NCI-H1092 treated with DMSO at 0.1 percent for 48 hours (cell line): ENCODE data around the gene FAM9A.
A peak's percentile ranks its signal among the peaks of the same experiment; 100 is the strongest.

ENCODE experiments used
- DNase-seq: peaks from one replicate; lab custom pipeline; 2025; lab: John Stamatoyannopoulos, UW

FAM9A gene

DNA sequence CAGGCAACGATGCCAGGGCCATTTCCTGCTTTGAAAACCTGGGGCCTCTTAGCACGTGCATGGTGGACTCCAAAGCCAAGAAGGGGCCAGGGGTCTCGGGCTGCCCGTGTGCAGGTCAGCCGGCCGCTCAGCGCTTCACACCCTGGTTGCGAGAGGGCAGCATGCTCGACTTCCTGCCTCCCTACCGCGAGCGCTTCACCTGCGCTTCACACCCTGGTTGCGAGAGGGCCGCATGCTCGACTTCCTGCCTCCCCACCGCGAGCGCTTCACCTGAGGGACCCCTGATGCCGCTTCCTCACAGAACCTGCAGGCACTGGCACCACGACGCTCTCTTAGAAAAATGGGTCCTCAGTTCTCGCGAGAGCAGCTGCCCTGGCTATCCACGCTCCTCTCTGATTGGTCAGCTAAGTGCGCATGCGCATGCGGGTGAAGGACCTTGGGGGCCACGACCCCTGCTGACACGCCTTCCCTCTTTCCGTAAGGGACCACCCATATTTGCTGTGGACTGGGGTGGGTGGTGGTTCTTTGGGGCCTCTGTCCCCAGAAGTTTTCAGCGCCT is at the start of gene FAM9A:
FAM9A (minus strand) TSS at position 343 of the 559 bp plus-strand sequence. CDS start 1,212 bp downstream, outside the sequence.
- DNase-seq = no peak

DNA sequence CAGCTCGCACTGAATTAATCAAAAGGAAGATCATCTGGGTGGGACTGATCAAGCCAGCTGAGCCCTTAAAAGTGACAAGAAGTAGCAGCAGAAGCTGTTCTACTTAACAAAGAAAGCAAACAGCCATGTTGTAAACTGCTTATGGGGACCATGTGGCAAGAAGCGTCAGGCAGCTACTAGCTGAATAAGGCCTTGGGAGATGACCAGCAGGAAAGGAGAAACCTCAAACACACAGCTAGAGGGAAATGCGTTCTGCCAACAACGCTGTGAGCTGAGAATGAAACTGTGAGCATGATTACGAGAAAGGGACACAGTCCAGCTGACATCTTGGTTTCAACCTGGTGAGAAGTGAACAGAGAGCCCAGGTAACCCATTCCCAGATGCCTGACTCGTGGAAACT is 49.3 kb upstream of the FAM9A start:
- DNase-seq = no peak

DNA sequence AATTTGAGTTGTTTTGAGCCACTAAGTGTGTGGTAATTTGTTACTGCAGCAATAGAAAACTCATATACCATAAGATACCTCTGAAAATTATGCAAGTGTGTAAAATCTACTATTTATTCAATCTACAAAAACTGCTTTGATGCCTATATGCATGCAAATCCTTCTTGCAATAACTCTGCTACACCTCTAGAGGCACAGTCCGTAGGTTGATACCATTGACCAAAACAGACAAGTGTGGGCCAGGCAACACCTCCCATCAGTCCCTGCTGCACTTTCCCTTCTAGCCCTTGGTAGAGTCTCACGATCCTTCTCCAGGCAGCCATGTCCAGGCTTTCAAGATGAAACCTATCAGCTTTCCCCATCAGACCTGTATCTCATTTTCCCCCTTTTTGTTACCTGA is 48.8 kb upstream of the FAM9A start:
- no peak for DNase-seq

DNA sequence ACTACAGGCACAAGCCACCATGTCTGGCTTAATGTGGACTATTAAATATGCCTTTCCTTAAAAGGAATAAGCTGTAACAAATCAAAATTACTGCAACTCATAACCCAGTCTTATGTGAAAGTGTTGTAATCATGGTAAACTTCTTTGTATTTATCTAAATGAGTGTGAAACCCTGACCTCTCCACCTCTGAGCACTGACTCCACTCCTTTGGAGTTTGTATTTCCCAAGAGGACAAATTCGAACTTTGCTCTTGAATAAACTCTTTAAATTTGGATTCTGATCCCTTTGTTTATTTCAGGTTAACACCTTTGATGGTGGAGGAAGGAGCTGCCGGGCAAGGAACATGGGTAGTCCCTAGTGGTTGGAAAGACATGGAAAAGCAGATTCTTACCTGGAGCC is 48.3 kb upstream of the FAM9A start:
- no peak for DNase-seq

DNA sequence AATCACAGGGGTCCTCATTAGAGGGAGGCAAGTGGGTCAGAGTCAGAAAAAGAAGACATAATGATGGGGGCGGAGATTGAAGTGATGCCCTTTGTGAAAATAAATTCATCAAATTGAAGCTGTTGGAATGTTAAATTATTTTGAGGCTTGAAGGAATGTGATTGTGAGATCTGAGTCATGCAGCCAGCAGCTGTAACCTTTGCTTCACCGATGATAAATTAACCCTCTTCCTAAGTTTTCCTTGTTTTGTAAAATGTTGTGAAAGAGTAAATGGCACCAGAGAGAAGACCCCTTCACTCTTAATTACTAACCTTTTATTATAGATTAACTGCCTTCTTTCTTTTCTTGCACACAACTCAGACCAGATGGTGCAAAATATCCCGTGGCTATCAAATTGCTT is 47.7 kb upstream of the FAM9A start:
- no peak for DNase-seq

DNA sequence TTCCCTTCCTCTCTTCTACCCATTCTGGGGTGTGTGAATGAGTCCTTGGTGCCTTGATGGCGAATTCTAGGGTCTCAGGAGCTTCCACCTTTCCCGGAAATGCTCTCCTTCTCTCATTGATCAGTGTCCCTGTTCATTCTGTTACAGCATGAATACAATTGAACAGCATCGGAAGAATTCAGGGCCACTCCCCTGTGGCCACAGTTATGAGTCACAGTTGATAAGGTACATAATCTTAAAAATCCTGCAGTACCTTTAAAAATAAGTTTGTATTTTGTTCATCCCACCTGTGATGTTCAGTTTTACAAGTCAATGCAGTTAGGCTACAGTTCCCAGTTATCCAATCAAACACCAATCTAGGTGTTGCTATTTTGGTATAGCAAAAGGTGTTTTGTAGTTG is 47.3 kb upstream of the FAM9A start:
- DNase-seq = no peak

DNA sequence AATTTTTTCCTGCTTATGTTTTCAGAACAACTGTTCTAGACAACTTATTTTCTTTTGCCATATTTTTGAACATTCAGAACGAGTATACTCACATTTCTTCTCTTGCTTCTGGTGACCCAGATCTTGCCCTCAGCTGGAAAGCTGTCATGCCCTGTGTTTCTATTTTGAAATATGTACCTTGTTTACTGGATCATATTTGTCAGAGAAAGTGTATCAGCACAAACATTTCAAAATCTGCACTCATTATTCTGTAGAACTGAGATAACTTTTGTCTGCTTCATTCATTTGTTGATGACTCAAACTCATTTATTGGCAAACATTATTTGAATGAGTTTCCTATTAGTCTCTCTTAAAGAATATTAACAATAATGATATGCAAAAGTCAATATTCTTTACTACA is 46.2 kb upstream of the FAM9A start:
- DNase-seq = no peak

DNA sequence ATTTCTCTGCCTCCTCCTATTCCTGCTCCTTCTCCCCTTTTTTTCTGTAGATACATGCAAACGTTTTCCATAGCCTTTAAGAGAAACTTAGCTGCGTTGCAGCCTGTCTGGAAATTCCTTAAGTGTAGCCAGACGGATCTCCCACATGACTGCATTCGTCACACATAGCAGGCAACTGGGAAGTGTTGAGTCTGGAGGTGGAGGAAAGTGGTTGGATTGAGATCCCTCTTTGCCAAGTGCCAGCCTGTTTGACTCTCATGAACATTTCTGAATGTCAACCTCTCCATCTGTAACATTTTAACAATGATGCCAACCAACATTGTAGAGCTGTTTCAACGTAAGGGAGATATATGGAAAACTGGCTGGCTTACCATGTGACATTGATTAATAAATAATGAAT is 45.1 kb upstream of the FAM9A start:
- no peak for DNase-seq

DNA sequence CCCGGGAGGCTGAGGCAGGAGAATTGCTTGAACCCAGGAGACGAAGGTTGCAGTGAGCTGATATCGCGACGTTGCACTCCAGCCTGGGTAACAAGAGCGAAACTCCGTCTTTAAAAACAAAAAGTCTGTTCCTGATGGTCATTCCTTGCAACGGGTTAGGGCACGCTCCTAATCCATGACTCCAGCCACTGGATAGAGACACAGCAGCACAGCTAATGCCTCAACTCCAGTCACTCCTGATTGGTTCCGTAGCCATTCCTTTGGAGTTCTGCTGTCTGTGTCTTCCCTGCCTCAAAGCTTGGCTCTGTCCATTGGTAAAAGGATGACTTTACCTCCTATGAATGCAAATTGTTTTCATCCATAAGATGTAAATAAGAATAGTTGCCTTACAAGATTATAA is 44.3 kb upstream of the FAM9A start:
- DNase-seq = no peak

DNA sequence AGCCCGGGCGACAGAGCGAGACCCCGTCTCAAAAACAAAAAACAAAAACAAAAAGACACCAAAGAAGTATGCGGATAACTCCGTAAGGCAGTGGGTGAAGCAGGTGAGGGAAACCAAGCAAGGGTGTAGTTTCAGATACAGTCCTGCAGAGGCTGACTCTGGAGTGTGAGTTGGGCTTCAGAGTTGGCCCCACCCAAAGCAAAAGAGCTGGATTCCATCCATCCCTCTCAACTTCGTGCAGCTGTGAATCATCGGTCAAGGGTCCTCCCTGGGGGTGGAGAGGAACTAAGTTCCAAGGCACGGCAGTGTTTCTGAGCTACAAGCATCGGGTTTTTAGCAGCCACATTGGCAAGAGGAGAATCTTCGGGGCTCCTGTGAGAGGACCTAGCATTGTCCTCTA is 43.9 kb upstream of the FAM9A start:
- DNase-seq = no peak

DNA sequence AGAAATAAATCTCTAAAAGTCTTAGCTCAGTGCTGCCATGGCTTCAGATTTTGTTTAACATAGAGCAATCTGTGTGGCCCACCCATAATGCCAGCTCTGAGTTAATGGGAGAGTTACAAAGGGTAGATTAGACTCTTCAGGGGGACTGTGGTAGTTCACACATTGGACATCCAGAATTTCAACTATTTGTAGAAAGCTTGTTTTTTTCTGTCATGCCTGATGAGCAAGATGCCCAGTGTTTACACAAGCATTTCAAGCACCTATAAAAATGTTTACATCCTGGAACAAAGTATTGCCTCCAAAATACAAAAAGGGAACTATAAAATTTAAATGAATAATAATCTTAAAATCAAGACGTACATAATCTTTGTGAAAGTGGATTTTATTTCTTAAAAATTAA is 43.0 kb upstream of the FAM9A start:
- no peak for DNase-seq

DNA sequence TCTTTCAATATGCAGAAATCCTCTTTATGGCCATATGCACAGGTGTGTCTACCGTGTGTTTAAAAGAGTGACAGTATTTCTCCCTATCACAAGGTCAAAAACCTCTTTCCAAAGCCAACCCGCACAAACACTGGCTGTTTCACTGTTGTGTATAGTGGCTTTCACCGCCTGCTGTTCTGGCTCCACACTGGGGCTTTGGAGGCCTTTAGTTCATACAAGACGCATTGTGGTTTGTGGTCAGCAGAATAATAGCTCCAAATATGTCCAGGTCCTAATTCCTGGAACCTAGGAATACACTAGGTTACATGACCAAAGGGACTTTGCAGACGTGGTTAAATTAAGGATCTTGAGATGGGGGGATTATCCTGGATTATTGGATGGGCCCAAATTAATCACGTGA is 40.7 kb upstream of the FAM9A start:
- no peak for DNase-seq

DNA sequence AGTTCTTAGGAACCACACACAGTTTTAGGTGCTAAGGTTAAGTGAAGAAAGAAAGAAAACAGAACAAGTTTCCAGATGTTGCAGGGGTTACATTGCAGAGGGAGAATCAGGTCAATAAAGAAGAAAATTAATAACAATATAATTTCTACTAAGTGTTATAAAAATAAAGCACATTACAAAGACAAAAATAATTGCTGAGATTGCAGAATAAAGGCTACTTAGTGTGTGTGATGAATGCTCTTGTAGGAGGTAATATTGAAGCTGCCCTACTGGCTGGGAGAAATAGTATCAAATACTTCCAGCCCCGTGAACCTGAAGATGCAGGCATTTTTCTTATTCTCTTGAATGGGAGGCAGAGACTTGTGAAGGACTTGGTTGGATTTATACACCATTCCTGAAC is 33.2 kb upstream of the FAM9A start:
- no peak for DNase-seq

DNA sequence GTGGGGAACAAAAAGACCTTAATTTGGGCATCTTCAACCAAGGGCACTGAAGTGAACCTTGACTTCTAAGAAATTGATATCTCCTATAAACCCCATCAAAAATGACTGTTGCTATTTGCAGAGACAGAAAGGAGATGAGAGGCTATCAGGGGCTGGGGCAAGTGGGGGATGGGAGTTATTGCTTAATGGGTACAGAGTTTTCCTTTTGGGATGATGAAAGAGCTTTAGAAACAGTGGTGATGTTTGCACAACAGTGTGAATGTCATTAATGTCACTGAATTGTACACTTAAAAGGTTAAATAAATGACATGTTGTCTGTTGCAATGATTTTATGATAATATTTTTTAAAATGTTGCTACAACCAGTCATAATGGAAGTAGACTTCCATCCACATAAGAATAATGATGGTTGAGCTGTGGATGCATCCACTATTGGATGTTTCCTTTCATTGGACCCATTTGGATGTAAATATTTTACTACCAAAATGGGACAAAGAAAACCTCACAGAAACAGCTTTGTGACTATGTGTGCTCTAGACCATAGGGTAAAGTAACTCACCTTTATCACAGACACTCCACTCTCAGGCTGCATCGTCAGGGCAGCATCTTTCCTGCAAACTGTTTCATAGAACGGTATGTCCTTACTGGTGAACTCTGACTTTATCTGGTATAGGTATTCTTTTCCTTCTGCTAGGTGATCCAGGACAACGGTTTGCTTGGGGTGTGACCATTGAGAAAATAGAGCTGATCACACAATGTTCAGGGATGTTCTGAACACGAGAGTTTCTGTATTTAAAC is 31.6 kb upstream of the FAM9A start:
- DNase-seq = no peak

DNA sequence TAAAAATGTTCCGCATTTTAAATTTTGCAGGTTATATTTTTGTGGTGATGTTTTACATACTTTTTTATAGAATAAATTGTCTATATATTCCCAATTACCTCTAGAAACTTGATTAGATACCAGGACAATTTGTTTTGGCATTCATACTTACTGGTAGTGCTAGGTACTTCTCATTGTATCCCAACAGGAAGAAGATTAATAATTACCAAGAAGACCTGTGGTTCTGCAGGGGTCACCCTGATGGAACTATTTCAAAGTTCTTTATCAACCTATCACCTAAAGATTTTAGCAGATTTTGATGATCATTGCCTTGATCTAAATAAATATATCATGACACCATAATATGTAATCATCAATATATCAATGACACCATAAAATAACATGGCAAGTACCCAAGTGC is 22.5 kb upstream of the FAM9A start:
- DNase-seq = no peak

DNA sequence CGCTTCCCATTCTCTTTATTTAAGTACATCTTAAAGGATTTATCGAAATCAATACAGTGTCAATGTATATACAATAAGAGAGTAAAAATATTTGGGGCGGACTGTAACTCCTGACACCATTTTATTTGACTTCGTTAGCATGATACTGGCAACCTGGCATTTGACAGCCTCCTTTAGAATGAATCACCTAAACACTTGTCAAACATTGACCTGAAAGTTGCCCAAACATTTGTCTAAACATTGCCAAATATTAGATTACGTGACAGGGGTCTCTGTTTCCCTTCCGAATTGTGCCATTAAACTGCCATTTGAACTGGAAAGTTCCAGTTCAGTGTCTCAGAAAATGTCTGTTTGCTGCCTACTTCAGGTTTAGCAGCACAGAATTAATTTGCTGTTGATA is 20.8 kb upstream of the FAM9A start:
- no peak for DNase-seq

DNA sequence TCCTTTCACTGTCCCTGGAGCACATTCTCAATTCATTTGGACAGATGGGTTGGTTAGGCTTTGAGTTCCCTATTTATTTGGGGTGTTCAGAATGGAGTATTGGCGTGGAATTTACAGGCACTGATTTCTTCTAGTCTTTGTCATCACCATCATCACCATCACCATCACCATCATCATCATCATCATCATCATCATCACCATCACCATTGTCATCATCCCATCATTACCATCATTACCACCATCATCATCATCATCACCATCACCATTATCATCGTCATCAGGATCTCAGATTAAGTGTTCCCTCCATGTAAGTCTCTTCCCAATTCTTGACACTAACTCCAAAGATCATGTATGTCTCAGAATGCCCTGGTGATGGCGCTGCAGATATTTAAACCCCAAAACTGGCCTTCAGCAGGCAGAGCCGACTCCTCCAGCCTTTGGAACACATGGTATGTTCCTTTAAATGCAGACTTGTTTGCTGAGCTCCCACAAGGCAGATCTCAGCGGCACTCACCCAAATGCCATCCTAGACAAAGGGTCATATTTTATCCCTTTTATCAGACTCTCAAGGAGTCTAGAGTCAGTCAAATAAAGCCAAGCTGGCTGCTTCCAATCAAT is 19.8 kb upstream of the FAM9A start:
- peak; percentile 24 for DNase-seq

DNA sequence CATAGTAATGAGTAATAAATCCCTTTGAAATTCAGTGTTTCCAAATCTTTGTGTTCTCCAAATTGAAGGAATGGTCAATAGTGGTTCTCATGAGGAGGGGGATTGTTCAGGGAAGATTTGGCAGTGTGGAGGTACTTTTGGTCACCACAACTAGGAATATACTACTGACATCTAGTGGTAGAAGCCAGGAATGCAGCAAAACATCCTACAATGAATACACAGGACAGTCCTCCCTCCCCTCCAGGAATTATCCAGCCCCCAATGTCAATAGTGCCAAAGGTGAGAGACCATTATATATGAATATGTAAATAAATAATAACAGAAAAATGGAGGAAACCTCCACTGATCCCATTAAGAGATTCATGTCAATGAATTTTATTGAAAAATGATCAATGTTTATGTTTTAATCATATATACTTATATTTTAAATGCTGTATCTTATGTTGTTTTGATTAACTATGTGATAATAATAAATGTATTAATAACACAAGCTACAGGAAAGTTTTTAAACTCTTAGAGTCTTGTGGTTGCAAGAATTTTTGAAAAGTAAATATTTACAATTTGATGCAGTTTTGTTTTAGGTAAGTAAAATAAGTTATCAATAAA is 14.4 kb upstream of the FAM9A start:
- peak; percentile 58 for DNase-seq

DNA sequence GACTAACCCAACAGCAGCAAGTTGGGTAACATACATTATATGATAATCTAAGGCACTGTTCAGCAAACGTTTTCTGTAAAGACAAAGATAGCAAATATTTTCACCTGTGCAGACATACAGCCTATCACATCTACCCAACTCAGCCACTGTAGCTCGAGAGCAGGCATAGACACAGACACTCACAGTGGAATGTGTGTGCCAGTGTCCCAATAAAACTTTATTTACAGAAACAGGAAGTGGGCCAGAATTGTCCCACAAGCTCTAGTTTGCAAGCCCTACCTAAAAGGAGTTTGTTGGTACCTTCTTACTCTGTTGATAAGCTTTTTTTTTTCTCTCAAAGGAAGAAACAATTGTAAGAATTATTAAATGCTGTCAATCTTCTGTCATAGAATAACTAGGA is 11.9 kb upstream of the FAM9A start:
- DNase-seq = no peak

DNA sequence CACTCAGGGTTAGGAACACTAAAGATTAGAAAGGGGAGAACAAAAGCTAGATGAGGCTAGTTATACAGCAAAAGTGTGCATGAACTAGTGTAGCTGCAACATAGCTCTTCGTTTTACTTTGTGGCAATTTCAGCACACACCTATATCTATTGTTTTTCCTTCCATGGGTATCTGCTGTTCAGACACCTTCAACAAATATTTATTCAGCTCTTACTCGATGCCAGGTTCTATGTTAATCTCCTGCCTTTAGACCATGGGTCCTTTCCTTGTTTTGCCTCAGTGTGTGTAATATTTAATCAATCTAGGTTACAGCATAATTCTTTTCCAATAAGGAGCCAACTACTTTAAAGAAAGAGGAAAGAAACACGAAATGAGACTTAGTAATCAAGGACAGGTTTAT is 10.4 kb upstream of the FAM9A start:
- DNase-seq = no peak

DNA sequence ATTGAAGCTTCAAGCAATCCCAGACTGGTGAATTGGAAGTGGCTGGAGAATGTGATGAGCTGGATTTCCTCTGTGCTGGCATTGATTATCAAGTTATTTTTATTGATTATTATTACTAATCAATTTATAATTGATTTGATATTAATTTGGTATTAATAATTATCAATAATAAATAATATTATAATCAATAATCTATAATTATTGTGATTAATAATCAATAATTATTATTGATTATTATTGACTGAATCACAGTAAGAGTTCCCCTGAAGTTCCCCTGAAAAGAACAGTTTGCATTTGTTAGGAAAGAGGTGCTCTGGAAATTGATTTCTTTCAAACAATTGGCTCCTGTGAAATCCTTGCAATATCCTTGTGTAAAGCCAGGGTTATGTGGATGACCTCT is 7.5 kb upstream of the FAM9A start:
- no peak for DNase-seq

DNA sequence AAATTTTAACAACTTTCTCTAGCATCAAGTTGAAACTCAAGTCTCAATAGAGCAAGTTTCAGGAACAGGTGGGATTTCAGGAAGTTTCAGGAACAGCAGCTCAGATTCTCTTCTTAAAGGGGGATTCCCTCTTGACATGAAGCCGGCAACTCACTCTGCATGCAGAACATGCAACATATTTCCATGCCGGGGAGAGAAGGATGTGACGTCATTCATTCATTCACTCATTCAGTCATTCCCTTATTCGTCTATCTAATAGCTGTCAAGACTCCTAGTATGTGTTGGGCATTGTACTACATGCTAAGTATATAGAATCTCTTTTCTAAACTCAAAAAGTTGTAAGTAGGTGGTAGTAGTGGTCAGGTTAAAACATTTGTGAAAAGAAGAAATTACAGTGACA is 4.8 kb upstream of the FAM9A start:
- DNase-seq = no peak

DNA sequence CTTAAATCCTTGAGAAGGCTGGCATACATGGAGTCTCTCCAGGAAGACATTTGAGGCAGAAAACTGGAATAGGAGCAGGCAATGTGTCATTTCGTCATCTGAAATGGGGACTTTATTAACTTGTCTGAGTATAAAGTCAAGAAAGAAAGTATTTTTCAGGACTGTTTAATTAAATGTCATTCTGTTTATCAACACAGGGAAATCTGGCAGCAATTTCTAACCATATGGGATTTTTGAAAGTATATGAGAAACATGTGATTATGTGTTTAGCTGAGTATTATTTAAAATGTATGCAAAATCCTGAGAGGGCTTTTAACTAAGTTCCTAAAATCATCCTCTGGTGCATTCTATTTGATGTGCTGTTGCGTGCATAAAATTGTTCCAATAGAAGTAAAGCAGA is 3.9 kb upstream of the FAM9A start:
- no peak for DNase-seq
